ENCODE results near the gene PGPEP1. TPM values are rescaled to one million over a fixed set of nuclear protein-coding genes. Genes with fewer than 3 reads are reported as not detected.

The PGPEP1 gene
- total RNA-seq, 1 experiment from 2014 or later: 27.9 TPM

- no peaks in the 10 kb centered on the region for H3K27me3 Mint-ChIP-seq (ENCODE audit: unreplicated experiment)
- no peak for DNase-seq
- peaks cover 20% of the 10 kb centered on the region for H3K36me3 Mint-ChIP-seq (ENCODE audit: insufficient read depth, unreplicated experiment)
- CTCF ChIA-PET: no interaction called here
- no TSS peak for BruUV-seq (replicated peaks)
- no peak for TF ChIP-seq CTCF (IDR thresholded peaks at IDR 0.05; ENCODE audit: unreplicated experiment)
- intact Hi-C loops (cut with micrococcal nuclease; ENCODE audit: unreplicated experiment): no loop called here
- H3K4me3 Mint-ChIP-seq (ENCODE audit: low read depth, unreplicated experiment): no peak overlapping the region
- peaks cover 10% of the 10 kb centered on the region for H3K4me1 Mint-ChIP-seq (ENCODE audit: low read depth, unreplicated experiment)
- no peak overlapping the region for H3K27ac Mint-ChIP-seq (ENCODE audit: unreplicated experiment)
- H3K9me3 Mint-ChIP-seq (ENCODE audit: low read depth, unreplicated experiment): no peaks in the 10 kb centered on the region
Measured at GRCh38 chr19:18301718-18302111, 38.7 kb upstream of the PGPEP1 start.

DNA sequence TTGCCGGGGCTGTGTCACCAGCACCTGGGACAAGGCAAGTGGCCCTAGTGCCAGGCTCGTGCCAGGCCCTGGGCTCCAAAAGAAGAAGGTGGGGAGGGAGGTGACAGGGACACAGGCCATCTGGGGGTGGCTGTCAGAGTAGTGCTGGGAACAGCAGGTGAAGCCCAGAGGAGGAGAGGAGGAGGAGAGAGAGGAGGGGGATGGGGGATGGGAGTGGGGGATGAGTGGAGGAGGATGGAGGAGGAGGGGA lies 36.3 kb upstream of the PGPEP1 start:
- intact Hi-C loops (cut with micrococcal nuclease; ENCODE audit: unreplicated experiment): no loop called here
- no TSS peak for BruUV-seq (replicated peaks)
- no peaks in the 10 kb centered on the region for H3K27me3 Mint-ChIP-seq (ENCODE audit: unreplicated experiment)
- CTCF ChIA-PET: interaction anchor here (0.8 to 1.7 kb wide), 4 partner anchors 18 to 829 kb away, joined by 3 to 11 read pairs (median 6); partner anchors contain the start of gene LSM4
- no peak overlapping the region for H3K27ac Mint-ChIP-seq (ENCODE audit: unreplicated experiment)
- H3K4me3 Mint-ChIP-seq (ENCODE audit: low read depth, unreplicated experiment): peak overlapping the region; percentile 49
- TF ChIP-seq CTCF (IDR thresholded peaks at IDR 0.05; ENCODE audit: unreplicated experiment): no peak
- H3K36me3 Mint-ChIP-seq (ENCODE audit: insufficient read depth, unreplicated experiment): peaks cover 20% of the 10 kb centered on the region
- peaks cover 10% of the 10 kb centered on the region for H3K4me1 Mint-ChIP-seq (ENCODE audit: low read depth, unreplicated experiment)
- no peaks in the 10 kb centered on the region for H3K9me3 Mint-ChIP-seq (ENCODE audit: low read depth, unreplicated experiment)
- DNase-seq: no peak

GRCh38 chr19:18304458-18305310 lies 35.7 kb upstream of the PGPEP1 start:
- intact Hi-C loops (cut with micrococcal nuclease; ENCODE audit: unreplicated experiment): no loop called here
- no peak for TF ChIP-seq CTCF (IDR thresholded peaks at IDR 0.05; ENCODE audit: unreplicated experiment)
- Mint-ChIP-seq H3K27me3 (ENCODE audit: unreplicated experiment) (no peaks in the 10 kb centered on the region), H3K27ac (ENCODE audit: unreplicated experiment) (peak overlapping the region; percentile 82), H3K36me3 (ENCODE audit: insufficient read depth, unreplicated experiment) (peaks cover 20% of the 10 kb centered on the region), H3K9me3 (ENCODE audit: low read depth, unreplicated experiment) (no peaks in the 10 kb centered on the region), H3K4me1 (ENCODE audit: low read depth, unreplicated experiment) (peaks cover 10% of the 10 kb centered on the region), H3K4me3 (ENCODE audit: low read depth, unreplicated experiment) (peak overlapping the region; percentile 49)
- CTCF ChIA-PET: interaction anchor here (0.6 to 1.7 kb wide), 8 partner anchors 12 to 829 kb away, joined by 3 to 11 read pairs (median 4); partner anchors contain the start of gene LSM4
- TSS peak; percentile 96 for BruUV-seq (replicated peaks)
- peak; percentile 64 for DNase-seq

DNA sequence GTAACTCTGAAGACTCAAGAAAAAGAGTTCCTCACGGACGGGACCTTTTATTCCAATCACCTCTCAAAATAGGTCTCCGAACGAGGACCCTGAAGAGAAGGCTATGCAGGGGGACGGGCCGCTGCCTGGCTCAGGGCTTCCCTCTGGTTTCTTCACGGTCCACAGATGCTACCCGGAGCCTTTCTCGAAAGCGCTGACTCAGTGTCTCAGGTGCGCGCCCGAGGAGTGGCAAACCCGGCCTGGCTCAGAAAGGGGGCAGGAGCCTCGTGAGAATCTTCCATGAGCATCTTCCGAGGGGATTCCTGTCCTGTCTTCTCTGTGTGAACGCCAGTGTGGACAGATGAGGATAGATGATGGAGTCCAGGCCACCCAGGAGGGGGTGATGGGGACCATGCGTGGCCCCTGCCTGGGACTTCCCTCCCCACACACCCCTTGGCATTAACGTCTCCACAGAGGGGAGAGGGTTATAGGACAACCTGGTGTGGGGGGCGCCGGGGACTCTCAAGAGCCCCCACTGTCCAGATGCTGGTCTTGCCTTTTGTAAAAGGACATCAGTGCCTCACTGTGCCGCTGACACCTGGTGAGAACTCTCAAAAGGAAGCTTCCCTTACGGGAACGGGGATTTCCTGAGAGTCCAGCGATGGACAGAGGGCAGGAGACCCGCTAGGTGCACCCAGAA lies 34.0 kb upstream of the PGPEP1 start:
- CTCF ChIA-PET: no interaction called here
- TF ChIP-seq CTCF (IDR thresholded peaks at IDR 0.05; ENCODE audit: unreplicated experiment): no peak

More for the DNA sequence above, 34.0 kb upstream of the PGPEP1 start:
- Mint-ChIP-seq H3K4me1 (ENCODE audit: low read depth, unreplicated experiment) (peaks cover 10% of the 10 kb centered on the region), H3K9me3 (ENCODE audit: low read depth, unreplicated experiment) (no peaks in the 10 kb centered on the region), H3K36me3 (ENCODE audit: insufficient read depth, unreplicated experiment) (peaks cover 26% of the 10 kb centered on the region), H3K27me3 (ENCODE audit: unreplicated experiment) (no peaks in the 10 kb centered on the region), H3K4me3 (ENCODE audit: low read depth, unreplicated experiment) (no peak overlapping the region), H3K27ac (ENCODE audit: unreplicated experiment) (no peak overlapping the region)
- no TSS peak for BruUV-seq (replicated peaks)
- no peak for DNase-seq
- intact Hi-C loops (cut with micrococcal nuclease; ENCODE audit: unreplicated experiment): no loop called here
